SK-MEL-5 (cell line): ENCODE measurements around the gene JMJD6. TPM values are rescaled to one million over a fixed set of nuclear protein-coding genes. Genes with fewer than 3 reads are reported as not detected.
"Not testable (repeated sequence)": the region's sequence is repeated elsewhere in the genome, so short reads cannot be mapped to it uniquely, and the experiment has no call there.

ENCODE experiments used
- DNase-seq: peaks from one replicate; pipeline ENCODE4 v3.0.0-alpha.2; 2016; ENCODE audit warnings: low read depth, low spot score
- in situ Hi-C: cut with HindIII; loops from 2 replicates; pipeline ENCODE4 v1.10.0; 2016; ENCODE audit warnings: low sequenced_read_pairs, high pct_unique_total_duplicates, low pct_unique_long_range_greater_than_20kb
- total RNA-seq: library from RNA; depleted of rRNA; stranded (reverse); fragments of >200 nt; shearing (Covaris generic); gene quantifications from 2 replicates; pipeline ENCODE4 v1.2.3, GENCODE V29; 2014

JMJD6 gene
- total RNA-seq, 1 experiment from 2014 or later = 46.1 TPM

DNA sequence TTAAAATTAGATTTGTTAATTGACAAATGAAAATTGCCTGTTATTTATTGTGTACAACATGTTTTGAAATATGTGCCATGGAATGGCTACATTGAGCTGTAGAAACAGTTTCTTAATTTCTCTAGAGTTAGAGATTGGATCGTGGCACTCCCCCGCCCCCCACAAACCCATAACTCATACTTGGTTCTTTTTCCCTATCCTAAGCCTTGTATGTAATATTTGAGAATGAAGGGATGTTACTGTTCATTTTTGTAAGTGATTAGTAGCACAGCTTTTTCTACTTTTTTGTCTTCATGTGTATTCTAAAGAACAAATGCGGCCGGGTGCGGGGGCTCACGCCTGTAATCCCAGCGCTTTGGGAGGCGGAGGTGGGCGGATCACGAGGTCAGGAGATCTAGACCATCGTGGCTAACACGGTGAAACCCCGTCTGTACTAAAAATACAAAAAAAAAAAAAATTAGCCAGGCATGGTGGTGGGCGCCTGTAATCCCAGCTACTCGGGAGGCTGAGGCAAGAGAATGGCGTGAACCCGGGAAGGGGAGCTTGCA is 13.2 kb upstream of the JMJD6 start:
- not testable (repeated sequence) for DNase-seq
- in situ Hi-C loops = loop anchor here (25.0 kb wide), 1 partner anchor 302 kb away; no protein-coding TSS in a partner anchor

DNA sequence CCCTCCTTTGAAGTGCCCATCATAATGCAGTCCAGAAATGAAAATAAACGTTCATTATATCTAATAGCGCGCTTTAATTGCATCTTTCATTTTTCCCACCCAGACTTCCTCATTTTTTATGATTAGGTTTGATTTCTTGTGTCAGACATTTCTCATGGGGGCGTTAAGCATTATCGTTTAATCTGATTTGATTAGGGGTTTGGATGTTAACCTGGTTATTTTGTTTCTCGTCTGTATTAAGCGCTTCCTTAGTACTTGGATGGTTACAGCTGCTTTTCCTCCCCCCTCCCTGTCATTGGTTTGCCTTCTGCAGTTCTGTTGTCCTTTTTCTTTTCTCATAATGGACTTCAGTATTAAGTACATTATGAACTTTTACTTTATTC is 12.1 kb upstream of the JMJD6 start:
- in situ Hi-C loops = loop anchor here (25.0 kb wide), 1 partner anchor 301 kb away; no protein-coding TSS in a partner anchor

DNA sequence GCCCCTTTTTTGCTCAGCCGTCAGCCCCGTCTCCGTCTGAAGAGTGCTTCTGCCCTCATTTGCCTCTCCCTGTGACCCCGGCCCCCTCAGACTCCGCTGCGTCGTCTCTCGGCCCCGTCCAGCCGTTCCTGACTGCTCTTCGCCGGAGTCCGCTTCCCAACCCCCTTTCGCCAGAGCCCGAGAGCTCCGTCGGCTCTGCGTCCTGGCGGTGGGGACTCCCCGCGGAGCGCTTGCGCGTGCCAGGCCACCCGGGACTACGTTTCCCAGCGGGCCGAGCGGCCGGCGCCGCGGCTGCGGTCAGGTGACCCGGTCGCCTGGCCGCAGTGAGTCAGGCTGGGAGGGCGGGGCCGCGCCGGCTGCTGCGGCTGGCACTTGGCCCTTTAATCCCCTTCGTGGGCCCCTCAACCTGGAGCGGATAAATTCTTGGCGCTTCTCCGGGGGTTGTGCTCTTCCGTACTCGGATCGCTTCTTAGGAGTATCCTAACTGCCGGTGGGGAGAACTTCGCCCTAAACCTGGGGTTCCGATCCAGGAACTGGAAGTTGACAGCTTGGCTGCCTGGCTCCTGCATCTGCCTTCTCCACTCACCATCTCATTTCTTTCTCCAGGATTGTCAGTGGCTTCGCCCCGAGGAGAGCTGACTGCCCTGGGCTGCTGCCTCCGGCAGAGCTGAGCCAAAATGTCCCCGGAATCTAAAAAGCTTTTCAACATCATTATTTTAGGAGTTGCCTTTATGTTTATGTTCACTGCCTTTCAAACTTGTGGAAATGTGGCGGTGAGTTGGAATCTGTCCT is 11.5 kb upstream of the JMJD6 start, which contains the start of gene MFSD11:
Gene MFSD11, plus strand, starts transcription at position 444 of the 792 bp plus-strand sequence. Its CDS starts 234 bp downstream, at position 678.
- peak; percentile 97 for DNase-seq
- in situ Hi-C loops = loop anchor here (25.0 kb wide), 1 partner anchor 301 kb away; no protein-coding TSS in a partner anchor

More for the DNA sequence above, 12.1 kb upstream of the JMJD6 start:
- no peak for DNase-seq

GRCh38 chr17:76737082-76737675 is 10.8 kb upstream of the JMJD6 start, which contains the start of gene SRSF2:
SRSF2 (minus strand) TSS chr17:76737331; CDS start chr17:76737160, 171 bp downstream.
- DNase-seq = peak; percentile 99
- in situ Hi-C loops = loop anchor here (25.0 kb wide), 1 partner anchor 300 kb away; no protein-coding TSS in a partner anchor

- in situ Hi-C loops = loop anchor here (25.0 kb wide), 1 partner anchor 299 kb away; no protein-coding TSS in a partner anchor
- peak; percentile 81 for DNase-seq
Measured at GRCh38 chr17:76736349-76737081, 10.1 kb upstream of the JMJD6 start.

DNA sequence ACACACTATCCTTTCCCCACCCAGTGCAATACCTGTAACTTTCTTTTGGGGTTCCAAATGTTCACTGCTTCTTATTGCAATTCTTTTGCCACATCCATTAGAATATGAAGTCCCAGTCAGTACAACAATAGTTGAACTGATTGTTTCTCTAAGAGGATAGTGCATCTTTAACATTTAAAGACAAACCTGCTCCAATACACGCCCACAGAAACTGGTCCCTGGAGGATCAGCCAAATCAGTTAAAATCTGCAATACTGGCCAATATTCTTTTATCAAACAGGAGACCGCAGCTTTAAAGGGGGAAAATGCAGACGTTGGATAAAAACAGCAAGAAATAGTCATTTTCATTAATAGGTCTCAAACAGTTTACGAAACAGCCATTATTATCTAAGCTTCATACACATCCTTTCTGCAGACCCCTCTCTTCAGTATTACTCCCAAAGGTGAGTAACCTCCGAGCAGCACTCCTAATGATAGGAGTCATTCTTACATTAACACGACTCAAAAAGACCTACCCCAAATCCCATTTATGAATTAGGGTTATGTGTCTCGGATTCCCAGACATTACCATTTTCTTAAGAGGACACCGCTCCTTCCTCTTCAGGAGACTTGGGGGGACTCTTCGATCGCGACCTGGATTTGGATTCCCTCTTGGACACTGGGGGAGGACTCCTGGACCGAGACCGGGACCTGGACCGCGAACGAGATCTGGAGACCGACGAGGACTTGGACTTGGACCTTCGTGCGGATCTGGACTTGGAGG is 9.4 kb upstream of the JMJD6 start:
- in situ Hi-C loops = loop anchor here (25.0 kb wide), 1 partner anchor 298 kb away; no protein-coding TSS in a partner anchor
- DNase-seq = no peak

DNA sequence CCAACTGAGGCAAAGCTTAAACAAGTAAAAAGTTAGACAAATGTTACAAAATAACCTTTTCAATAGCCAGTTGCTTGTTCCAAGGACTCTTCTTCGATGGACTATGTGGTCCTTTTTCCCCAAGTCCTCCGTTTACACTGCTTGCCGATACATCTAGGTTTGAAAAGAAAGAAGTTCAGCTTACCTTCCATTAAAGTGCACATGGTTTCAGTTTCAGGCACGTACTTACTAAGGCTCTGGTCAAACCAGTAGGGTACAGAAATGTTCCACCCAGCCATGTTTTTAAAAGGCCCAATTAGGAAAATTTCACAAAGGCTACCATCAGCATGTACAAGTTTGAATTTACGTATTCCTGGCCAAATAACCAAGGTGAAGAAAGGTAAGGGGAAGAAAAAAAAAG is 8.6 kb upstream of the JMJD6 start:
- in situ Hi-C loops = loop anchor here (25.0 kb wide), 1 partner anchor 298 kb away; no protein-coding TSS in a partner anchor
- DNase-seq = peak; percentile 64

- in situ Hi-C loops = loop anchor here (25.0 kb wide), 1 partner anchor 297 kb away; no protein-coding TSS in a partner anchor
- peak; percentile 56 for DNase-seq
Measured at GRCh38 chr17:76734080-76734840, 7.9 kb upstream of the JMJD6 start.

DNA sequence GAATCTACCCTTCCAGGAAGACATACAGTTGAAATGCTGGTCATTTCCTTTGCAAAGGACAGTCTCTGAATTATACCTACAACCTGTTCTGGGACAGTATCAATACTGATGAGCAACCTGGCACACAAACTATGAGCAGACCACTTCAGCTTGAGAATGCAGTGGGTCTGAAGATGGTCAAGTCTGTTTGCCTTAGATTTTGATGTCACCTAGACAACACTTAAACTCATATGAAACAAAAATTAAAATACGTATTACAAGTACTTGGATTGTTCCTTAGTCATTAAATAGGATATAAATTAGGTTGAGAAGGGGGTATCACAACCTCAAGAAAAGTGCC is 7.2 kb upstream of the JMJD6 start:
- in situ Hi-C loops = loop anchor here (25.0 kb wide), 1 partner anchor 296 kb away; no protein-coding TSS in a partner anchor
- no peak for DNase-seq

DNA sequence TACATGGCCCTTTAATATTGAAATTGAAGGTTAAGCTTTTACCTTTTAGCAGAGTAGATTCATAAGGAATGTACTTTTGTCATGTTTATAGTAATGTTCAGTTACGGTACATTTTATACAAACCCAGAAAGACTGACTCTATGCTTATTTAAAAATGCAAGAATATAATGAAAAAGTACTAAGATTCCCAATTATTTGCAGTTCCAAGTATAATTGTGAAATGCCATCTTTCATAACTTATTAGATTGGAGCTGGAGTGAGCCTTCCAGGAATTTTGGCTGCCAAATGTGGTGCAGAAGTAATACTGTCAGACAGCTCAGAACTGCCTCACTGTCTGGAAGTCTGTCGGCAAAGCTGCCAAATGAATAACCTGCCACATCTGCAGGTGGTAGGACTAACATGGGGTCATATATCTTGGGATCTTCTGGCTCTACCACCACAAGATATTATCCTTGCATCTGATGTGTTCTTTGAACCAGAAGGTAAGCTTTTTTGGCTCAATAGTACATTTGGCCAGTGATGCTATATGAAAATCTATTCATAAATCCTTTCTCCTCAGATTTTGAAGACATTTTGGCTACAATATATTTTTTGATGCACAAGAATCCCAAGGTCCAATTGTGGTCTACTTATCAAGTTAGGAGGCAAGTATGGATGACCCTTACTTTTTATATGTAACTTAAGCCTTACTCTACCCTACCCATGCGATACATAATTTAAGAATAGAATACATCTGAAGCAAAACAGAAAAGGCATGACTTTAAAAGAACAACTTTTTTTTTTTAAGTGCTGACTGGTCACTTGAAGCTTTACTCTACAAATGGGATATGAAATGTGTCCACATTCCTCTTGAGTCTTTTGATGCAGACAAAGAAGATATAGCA is 6.6 kb upstream of the JMJD6 start:
- in situ Hi-C loops = loop anchor here (25.0 kb wide), 1 partner anchor 296 kb away; no protein-coding TSS in a partner anchor
- DNase-seq = no peak

GRCh38 chr17:76731800-76732733 is 5.7 kb upstream of the JMJD6 start:
- DNase-seq = not testable (repeated sequence)
- in situ Hi-C loops = loop anchor here (25.0 kb wide), 1 partner anchor 295 kb away; no protein-coding TSS in a partner anchor

- in situ Hi-C loops = loop anchor here (25.0 kb wide), 1 partner anchor 291 kb away; no protein-coding TSS in a partner anchor
- peak; percentile 53 for DNase-seq
Measured at GRCh38 chr17:76727745-76728456, 1.5 kb upstream of the JMJD6 start.
